HCT116 (cell line): Measurements from ENCODE around the gene AP1S1. TPM values are rescaled to one million over a fixed set of nuclear protein-coding genes. Genes with fewer than 3 reads are reported as not detected.

Experiments used
- ATAC-seq: fragments of 200-7000 bp; cut with Tn5 transposase; 2 replicates; pipeline ENCODE4 v1.9.1; 2020; ENCODE audit warnings: mild to moderate bottlenecking, moderate library complexity
- BruUV-seq: library from RNA; stranded (reverse); fragments of 400-500 nt; replicated peaks from 2 replicates; lab custom pipeline; 2021; lab: Mats Ljungman, UMichigan
- CTCF ChIA-PET: fragments of 300-600 bp; sonication (Branson Sonifier 250); formaldehyde crosslinking; loops from one replicate; lab custom pipeline; 2021; ENCODE audit warnings: antibody characterized with exemption; lab: Charles Lee
- POLR2A ChIA-PET: fragments of 300-600, 350-600 bp; sonication (Branson Sonifier 250); formaldehyde crosslinking; loops from one replicate; lab custom pipeline; 2021; ENCODE audit warnings: antibody characterized with exemption; lab: Charles Lee
- RAD21 ChIA-PET, 2 experiments: fragments of 300-600 bp; sonication (Branson Sonifier 250); formaldehyde crosslinking; loops; one replicate each; lab custom pipeline; 2023; ENCODE audit warnings: low total read pairs in 2 of 2; ENCODE audit not compliant: uncharacterized antibody in 2 of 2, unreplicated experiment in 2 of 2, low non-redundant PET in 1 of 2; lab: Charles Lee
- DNase-seq: peaks from one replicate; pipeline ENCODE4 v3.0.0-alpha.2; 2010; ENCODE audit warnings: low read depth, low spot score
- H2AFZ ChIP-seq: fragments of 200-600 bp; shearing (Covaris generic), sonication (generic); 2 replicates; pipeline ENCODE4 v1.6.1; 2017; ENCODE audit warnings: low read depth, mixed run types, mixed read lengths, antibody characterized with exemption, low read length; ENCODE audit not compliant: poor library complexity, severe bottlenecking
- H3K27ac ChIP-seq: 2 replicates; pipeline ENCODE4 v1.5.1; 2012; ENCODE audit warnings: low read depth, low read length
- H3K27me3 ChIP-seq: fragments of 200-600 bp; sonication (generic); 2 replicates; pipeline ENCODE4 v1.6.1; 2016; ENCODE audit warnings: mixed run types, low read length, mixed read lengths; ENCODE audit not compliant: insufficient read depth
- H3K36me3 ChIP-seq, 2 experiments: fragments of 200-500 bp in 1 of 2; fragments of 200-600 bp in 1 of 2; sonication (Bioruptor generic) in 1 of 2; sonication (generic) in 1 of 2; 2 replicates each; pipeline versions ENCODE4 v1.5.1 to v1.6.1; 2014 to 2016; ENCODE audit warnings: low read length in 2 of 2, inconsistent platforms in 1 of 2, mixed read lengths in 1 of 2, mixed run types in 1 of 2; ENCODE audit not compliant: insufficient read depth in 2 of 2, control insufficient read depth in 1 of 2
- H3K4me1 ChIP-seq, 2 experiments: fragments of 200-600 bp in 1 of 2; sonication (generic) in 1 of 2; 2 replicates each; pipeline versions ENCODE4 v1.5.1 to v1.6.1; 2012 to 2017; ENCODE audit warnings: low read length in 2 of 2, inconsistent platforms in 1 of 2, mild to moderate bottlenecking in 1 of 2, mixed read lengths in 1 of 2, mixed run types in 1 of 2, moderate library complexity in 1 of 2; ENCODE audit not compliant: insufficient read depth in 2 of 2, control insufficient read depth in 1 of 2
- H3K4me2 ChIP-seq: fragments of 200-600 bp; sonication (generic); 2 replicates; pipeline ENCODE4 v1.6.1; 2017; ENCODE audit warnings: mixed run types, low read length, mixed read lengths
- H3K4me3 ChIP-seq, 2 experiments: fragments of 200-600 bp in 1 of 2; sonication (generic) in 1 of 2; replicated peaks in 1 of 2; 2 replicates each; pipeline ENCODE4 v1.5.1; 2011 to 2016; ENCODE audit warnings: low read length in 2 of 2, control low read depth in 1 of 2, low read depth in 1 of 2, mild to moderate bottlenecking in 1 of 2, mixed read lengths in 1 of 2, mixed run types in 1 of 2
- H3K79me2 ChIP-seq: fragments of 200-600 bp; sonication (generic); 2 replicates; pipeline ENCODE4 v1.6.1; 2017; ENCODE audit warnings: mild to moderate bottlenecking, mixed run types, low read length, moderate library complexity, mixed read lengths; ENCODE audit not compliant: insufficient read depth
- H3K9ac ChIP-seq: fragments of 200-600 bp; sonication (generic); 2 replicates; pipeline ENCODE4 v1.6.1; 2016; ENCODE audit warnings: low read length, mixed read lengths
- H3K9me2 ChIP-seq: fragments of 200-600 bp; sonication (generic), shearing (Covaris generic); 2 replicates; pipeline ENCODE4 v1.6.1; 2017; ENCODE audit warnings: mixed run types, mild to moderate bottlenecking, moderate library complexity; ENCODE audit not compliant: insufficient read depth
- H3K9me3 ChIP-seq, 2 experiments: fragments of 200-500 bp in 1 of 2; fragments of 200-600 bp in 1 of 2; sonication (Bioruptor generic) in 1 of 2; sonication (generic) in 1 of 2; 2 replicates each; pipeline ENCODE4 v1.6.1; 2014 to 2017; ENCODE audit warnings: low read length in 2 of 2, mixed read lengths in 2 of 2, inconsistent platforms in 1 of 2, low read depth in 1 of 2, mild to moderate bottlenecking in 1 of 2, mixed run types in 1 of 2, moderate library complexity in 1 of 2; ENCODE audit not compliant: control insufficient read depth in 1 of 2, insufficient read depth in 1 of 2
- H4K20me1 ChIP-seq: fragments of 200-600 bp; sonication (generic), shearing (Covaris generic); 2 replicates; pipeline ENCODE4 v1.6.1; 2017; ENCODE audit warnings: mixed run types, mild to moderate bottlenecking, moderate library complexity; ENCODE audit not compliant: insufficient read depth
- CEBPB ChIP-seq: IDR thresholded peaks from 2 replicates; pipeline ENCODE4 v1.6.1; 2012; ENCODE audit warnings: low read depth
- EGR1 ChIP-seq: IDR thresholded peaks from 2 replicates; pipeline ENCODE4 v1.6.1; 2012; ENCODE audit warnings: low read depth
- ELF1 ChIP-seq: IDR thresholded peaks from 2 replicates; pipeline ENCODE4 v1.6.1; 2012; ENCODE audit warnings: low read depth, borderline replicate concordance
- EZH2phosphoT487 ChIP-seq: fragments of 200-600 bp; IDR thresholded peaks from 2 replicates; pipeline ENCODE4 v1.6.1; 2018; ENCODE audit warnings: antibody characterized with exemption, borderline replicate concordance
- FOSL1 ChIP-seq: IDR thresholded peaks from 2 replicates; pipeline ENCODE4 v1.6.1; 2012; ENCODE audit warnings: low read depth
- JUND ChIP-seq: IDR thresholded peaks from 2 replicates; pipeline ENCODE4 v1.6.1; 2012
- RAD21 ChIP-seq: IDR thresholded peaks from 2 replicates; pipeline ENCODE4 v1.6.1; 2012; ENCODE audit warnings: low read depth, mild to moderate bottlenecking
- SP1 ChIP-seq: IDR thresholded peaks from 2 replicates; pipeline ENCODE4 v1.6.1; 2012; ENCODE audit warnings: low read depth
- ZFX ChIP-seq: fragments of 450-650 bp; IDR thresholded peaks from 2 replicates; pipeline ENCODE4 v1.6.1; 2017
- intact Hi-C: fragments of 100-400 bp; cut with micrococcal nuclease; formaldehyde crosslinking; loops from 2 replicates; pipeline ENCODE4 v1.10.0; 2022
- total RNA-seq: library from RNA; stranded (reverse); gene quantifications from one replicate; pipeline ENCODE4 v1.2.1, GENCODE V29; 2021; ENCODE audit not compliant: unreplicated experiment
- TF ChIP-seq, protein P1 (sequence below): IDR thresholded peaks from 2 replicates; pipeline ENCODE4 v1.6.1; 2011; ENCODE audit warnings: mild to moderate bottlenecking, low read length, moderate library complexity; ENCODE audit not compliant: insufficient replicate concordance; ENCODE audit errors: extremely low read depth
- TF ChIP-seq, protein P2 (sequence below), 3 experiments: fragments of 200-600 bp in 1 of 3; sonication (generic) in 1 of 3; IDR thresholded peaks in 2 of 3; conservative IDR thresholded peaks in 1 of 3; 2 replicates each; pipeline ENCODE4 v1.5.1; 2012 to 2017; ENCODE audit warnings: low read depth in 2 of 3, low read length in 2 of 3, antibody characterized with exemption in 1 of 3, borderline replicate concordance in 1 of 3, control low read depth in 1 of 3, mild to moderate bottlenecking in 1 of 3, mixed read lengths in 1 of 3, mixed run types in 1 of 3, moderate library complexity in 1 of 3; ENCODE audit not compliant: insufficient read depth in 1 of 3
- TF ChIP-seq, protein P3 (sequence below): IDR thresholded peaks from 2 replicates; pipeline ENCODE4 v1.6.1; 2012

Gene AP1S1
- total RNA-seq, 1 experiment from 2014 or later, result 130 TPM

DNA sequence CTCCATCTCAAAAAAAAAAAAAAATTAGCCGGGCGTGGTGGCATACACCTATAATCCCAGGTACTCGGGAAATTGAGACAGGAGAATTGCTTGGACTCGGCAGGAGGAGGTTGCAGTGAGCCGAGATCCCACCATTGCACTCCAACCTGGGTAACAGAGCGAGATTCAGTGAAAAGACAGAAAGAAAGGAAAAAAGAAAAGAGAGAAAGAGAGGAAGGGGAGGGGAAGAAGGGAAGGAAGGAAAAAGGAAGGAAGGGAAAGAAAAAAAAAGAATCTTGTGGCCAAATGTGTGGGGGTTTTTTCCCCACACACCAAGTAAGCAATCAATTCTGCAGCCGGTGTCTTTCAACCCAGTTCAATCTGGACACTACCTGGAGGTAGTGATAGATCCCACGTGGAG, 34.8 kb downstream of the AP1S1 start:
- H3K79me2 ChIP-seq, result no peaks in the 10 kb centered on the region
- CTCF ChIA-PET, result no interaction called here
- H3K27ac ChIP-seq, result no peak overlapping the region
- DNase-seq, result no peak
- H3K9me2 ChIP-seq, result no peaks in the 10 kb centered on the region
- intact Hi-C loops, result no loop called here
- peaks cover 2 to 19% of the 10 kb centered on the region in 2 experiments; a peak in 3 of 4 replicates for H3K4me1 ChIP-seq
- H3K4me2 ChIP-seq, result no peak overlapping the region
- no peaks in the 10 kb centered on the region for H4K20me1 ChIP-seq
- no peaks in the 10 kb centered on the region for H3K27me3 ChIP-seq
- ATAC-seq, result no peak
- no peaks in the 10 kb centered on the region for H3K36me3 ChIP-seq
- TF ChIP-seq FOSL1 (no peak), JUND (no peak), EGR1 (no peak), CEBPB (no peak), EZH2phosphoT487 (no peak), ZFX (no peak), ELF1 (no peak), RAD21 (no peak), SP1 (no peak)
- TF ChIP-seq, protein P1, sequence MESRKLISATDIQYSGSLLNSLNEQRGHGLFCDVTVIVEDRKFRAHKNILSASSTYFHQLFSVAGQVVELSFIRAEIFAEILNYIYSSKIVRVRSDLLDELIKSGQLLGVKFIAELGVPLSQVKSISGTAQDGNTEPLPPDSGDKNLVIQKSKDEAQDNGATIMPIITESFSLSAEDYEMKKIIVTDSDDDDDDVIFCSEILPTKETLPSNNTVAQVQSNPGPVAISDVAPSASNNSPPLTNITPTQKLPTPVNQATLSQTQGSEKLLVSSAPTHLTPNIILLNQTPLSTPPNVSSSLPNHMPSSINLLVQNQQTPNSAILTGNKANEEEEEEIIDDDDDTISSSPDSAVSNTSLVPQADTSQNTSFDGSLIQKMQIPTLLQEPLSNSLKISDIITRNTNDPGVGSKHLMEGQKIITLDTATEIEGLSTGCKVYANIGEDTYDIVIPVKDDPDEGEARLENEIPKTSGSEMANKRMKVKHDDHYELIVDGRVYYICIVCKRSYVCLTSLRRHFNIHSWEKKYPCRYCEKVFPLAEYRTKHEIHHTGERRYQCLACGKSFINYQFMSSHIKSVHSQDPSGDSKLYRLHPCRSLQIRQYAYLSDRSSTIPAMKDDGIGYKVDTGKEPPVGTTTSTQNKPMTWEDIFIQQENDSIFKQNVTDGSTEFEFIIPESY, result no peak
- TF ChIP-seq, protein P2, sequence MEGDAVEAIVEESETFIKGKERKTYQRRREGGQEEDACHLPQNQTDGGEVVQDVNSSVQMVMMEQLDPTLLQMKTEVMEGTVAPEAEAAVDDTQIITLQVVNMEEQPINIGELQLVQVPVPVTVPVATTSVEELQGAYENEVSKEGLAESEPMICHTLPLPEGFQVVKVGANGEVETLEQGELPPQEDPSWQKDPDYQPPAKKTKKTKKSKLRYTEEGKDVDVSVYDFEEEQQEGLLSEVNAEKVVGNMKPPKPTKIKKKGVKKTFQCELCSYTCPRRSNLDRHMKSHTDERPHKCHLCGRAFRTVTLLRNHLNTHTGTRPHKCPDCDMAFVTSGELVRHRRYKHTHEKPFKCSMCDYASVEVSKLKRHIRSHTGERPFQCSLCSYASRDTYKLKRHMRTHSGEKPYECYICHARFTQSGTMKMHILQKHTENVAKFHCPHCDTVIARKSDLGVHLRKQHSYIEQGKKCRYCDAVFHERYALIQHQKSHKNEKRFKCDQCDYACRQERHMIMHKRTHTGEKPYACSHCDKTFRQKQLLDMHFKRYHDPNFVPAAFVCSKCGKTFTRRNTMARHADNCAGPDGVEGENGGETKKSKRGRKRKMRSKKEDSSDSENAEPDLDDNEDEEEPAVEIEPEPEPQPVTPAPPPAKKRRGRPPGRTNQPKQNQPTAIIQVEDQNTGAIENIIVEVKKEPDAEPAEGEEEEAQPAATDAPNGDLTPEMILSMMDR (IDR thresholded peaks at IDR 0.05 in 2 of 3, conservative IDR thresholded peaks at IDR 0.05 in 1 of 3; ENCODE audit: borderline replicate concordance in 1 of 3, insufficient read depth in 1 of 3, low read depth in 2 of 3, low read length in 2 of 3), result no peak
- TF ChIP-seq, protein P3, sequence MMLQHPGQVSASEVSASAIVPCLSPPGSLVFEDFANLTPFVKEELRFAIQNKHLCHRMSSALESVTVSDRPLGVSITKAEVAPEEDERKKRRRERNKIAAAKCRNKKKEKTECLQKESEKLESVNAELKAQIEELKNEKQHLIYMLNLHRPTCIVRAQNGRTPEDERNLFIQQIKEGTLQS, result no peak
- TF ChIP-seq, all 23 proteins: peak for 0
- H3K9me3 ChIP-seq, result no peaks in the 10 kb centered on the region
- ChIA-PET POLR2A (no interaction called here), RAD21 (no interaction called here)
- H3K9ac ChIP-seq, result no peak overlapping the region
- no peak overlapping the region for H3K4me3 ChIP-seq
- H2AFZ ChIP-seq, result no peak overlapping the region
- no TSS peak for BruUV-seq
